HG03280 (cell line): ENCODE results near the gene DPY19L1.
"Not testable (repeated sequence)": the region's sequence is repeated elsewhere in the genome, so short reads cannot be mapped to it uniquely, and the experiment has no call there.

ENCODE experiments used
- ATAC-seq: cut with Tn5 transposase; IDR thresholded peaks from one replicate; pipeline ENCODE4 v1.9.1; 2021; ENCODE audit warnings: mild to moderate bottlenecking, moderate library complexity; ENCODE audit not compliant: unreplicated experiment

DPY19L1 gene

GRCh38 chr7:35035511-35035961, 1.7 kb downstream of the DPY19L1 start:
- ATAC-seq = no peak

DNA sequence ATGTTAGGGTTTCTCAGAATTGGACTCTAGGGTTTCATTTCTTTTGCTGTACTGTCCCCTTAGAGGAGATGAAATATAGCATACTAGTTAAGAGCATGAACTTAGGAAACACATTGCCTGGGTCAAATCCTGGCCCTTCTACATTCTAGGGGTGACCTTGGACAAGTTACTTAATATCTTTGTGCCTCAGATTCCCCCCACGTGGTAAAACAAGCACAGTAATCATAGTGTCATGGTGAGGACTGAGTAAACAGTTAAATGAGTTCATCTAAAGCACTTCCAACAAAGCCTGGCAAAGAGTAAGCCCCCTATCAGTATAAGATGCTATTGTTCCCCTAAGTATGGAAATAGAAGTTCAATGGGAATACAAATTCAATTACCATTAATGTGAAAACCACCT, 5.1 kb downstream of the DPY19L1 start:
- ATAC-seq = no peak

DNA sequence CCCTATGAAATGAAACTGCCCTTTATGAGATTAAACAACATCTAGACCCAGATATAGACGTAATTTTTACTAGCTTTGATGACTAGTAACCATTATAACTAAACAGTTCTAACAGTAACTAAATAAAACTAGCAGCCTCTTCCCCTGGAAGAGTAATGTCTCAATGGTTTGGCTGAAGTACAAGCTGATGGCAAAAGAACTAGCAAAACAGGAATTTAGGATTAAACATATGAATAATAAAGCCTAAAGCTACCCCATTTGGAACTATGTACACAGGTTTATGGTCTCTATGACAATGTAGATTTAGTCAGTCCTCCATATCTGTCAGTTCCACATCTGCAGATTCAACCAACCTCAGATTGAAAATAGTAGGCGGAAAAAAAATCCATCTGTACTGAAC, 6.4 kb downstream of the DPY19L1 start:
- ATAC-seq = no peak

DNA sequence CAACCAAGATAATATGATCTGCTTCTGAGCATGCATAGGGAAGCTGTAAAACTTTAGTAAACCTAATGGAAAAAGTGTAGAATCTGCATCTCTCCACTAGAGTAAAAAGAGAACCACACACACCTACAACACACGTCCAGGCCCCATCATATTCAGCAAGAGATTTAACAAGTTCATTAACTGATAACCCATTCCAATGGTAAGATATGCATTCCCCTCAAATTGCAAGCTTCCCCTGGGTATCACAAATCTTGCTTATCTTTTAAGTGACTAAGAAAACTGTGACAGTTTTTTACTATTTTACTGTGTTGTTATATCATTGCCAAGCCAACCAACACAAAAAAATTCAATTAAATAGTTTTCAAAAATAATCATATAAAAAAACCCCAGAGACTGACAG, 8.0 kb downstream of the DPY19L1 start:
- ATAC-seq = no peak

GRCh38 chr7:35026150-35026549, 11.1 kb downstream of the DPY19L1 start:
- no peak for ATAC-seq

GRCh38 chr7:35025369-35025870, 11.9 kb downstream of the DPY19L1 start:
- ATAC-seq = no peak

- ATAC-seq = no peak
Observed at GRCh38 chr7:35024298-35024697, 13.0 kb downstream of the DPY19L1 start.

GRCh38 chr7:35022725-35023124, 14.6 kb downstream of the DPY19L1 start:
- no peak for ATAC-seq

DNA sequence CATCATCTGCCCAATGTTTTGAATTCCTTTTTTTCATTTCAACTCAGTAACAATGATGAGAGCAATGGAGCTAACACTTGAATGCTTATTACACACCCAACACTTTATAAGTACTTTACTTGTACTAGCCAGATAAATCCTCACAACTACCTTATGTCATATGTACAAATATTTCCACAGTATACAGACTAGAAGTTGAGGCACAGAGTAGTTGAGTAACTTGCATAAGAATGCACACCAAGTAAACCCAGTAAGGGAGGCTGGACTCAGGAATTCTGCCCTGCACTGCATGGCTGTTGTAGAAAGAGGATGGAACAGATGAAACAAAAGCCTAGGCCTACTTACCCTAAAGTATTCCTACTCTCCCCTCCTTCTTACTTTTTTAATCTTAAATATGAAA, 15.8 kb downstream of the DPY19L1 start:
- ATAC-seq = no peak

GRCh38 chr7:35019801-35020200, 17.5 kb downstream of the DPY19L1 start:
- ATAC-seq = no peak

GRCh38 chr7:35019179-35019729, 18.0 kb downstream of the DPY19L1 start:
- ATAC-seq = no peak

DNA sequence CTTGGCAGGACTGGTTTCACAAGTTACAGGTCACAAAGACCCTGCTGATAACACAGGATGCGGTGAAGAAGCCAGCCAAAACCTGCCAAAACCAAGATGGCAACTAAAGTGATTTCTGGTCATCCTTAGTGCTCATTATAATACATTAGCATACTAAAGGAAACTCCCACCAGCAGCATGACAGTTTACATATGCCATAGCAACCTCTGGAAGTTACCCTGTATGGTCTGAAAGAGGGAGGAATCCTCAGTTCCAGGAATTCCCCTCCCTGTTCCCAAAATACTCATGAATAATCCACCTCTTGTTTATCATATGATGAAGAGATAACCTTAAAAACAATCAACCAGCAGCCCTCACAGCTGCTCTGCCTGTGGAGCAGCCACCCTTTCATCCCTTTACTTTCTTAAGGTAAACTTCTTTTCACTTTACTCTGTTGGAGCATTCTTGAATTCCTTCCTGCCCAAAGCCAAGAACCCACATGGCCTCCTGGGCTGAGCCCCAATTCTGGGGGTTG, 21.9 kb downstream of the DPY19L1 start:
- ATAC-seq = no peak

DNA sequence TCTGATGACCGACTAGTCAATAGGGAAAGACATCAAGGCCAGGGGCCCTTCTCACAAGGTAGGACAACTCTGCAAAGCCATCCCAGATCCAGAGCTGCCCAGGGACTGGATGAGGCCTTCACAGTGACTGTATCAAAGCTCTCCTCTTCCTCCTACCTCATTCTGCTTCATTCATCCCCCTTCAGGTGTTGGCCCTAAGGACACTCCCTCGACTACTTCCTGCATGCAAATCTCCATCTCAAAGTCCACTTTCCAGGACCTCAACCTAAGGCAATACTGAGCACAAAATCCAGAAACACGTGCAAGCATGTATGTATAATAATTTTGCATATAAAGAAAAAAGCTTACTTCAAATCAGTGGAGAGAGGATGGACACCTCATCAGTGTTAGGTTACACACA, 25.1 kb downstream of the DPY19L1 start:
- no peak for ATAC-seq

DNA sequence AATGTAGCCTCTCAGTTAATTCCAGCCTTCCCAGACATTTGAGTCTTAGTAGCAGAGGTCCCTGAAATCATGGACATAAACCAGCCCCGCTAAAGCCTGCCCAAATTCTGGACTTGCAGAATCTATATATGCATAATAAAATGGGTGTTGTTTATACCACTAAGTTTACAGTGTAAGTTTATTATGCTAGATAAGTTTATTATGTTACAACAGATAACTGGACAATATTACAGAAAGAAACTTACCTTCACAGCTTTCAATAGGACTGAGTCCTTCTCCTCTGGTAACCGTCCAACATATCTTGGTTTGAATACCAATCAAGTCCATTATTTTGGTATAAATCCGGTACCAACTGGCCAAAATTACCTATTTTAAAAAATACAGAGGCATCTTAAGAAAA, 26.2 kb downstream of the DPY19L1 start:
- ATAC-seq = no peak

GRCh38 chr7:35007768-35008167, 29.5 kb downstream of the DPY19L1 start:
- ATAC-seq = no peak

DNA sequence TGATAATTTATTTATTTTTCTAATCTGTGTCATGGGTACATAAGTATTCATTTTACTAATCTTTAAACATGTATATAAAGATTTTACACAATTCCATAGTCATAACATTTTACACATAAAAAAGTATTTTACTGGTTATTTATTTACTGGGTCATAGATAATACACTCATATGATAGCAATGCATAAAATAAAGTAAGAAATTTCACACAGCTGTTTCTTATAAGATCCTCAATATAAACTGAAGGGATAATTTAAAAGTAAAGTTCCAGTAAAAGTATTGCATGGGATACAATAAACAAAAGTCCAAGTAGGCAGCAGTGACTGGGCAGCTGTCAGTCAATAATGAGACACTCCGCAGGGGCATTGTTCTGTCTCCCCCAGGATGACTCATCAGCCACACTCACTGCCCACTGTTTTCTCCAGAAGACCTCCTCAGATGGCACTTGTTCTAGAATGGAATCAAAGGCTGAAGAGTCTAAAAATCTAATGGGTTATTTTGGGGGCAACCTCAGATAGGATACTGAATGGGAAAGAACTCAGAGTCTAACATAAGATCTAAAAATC, 32.7 kb downstream of the DPY19L1 start:
- no peak for ATAC-seq

DNA sequence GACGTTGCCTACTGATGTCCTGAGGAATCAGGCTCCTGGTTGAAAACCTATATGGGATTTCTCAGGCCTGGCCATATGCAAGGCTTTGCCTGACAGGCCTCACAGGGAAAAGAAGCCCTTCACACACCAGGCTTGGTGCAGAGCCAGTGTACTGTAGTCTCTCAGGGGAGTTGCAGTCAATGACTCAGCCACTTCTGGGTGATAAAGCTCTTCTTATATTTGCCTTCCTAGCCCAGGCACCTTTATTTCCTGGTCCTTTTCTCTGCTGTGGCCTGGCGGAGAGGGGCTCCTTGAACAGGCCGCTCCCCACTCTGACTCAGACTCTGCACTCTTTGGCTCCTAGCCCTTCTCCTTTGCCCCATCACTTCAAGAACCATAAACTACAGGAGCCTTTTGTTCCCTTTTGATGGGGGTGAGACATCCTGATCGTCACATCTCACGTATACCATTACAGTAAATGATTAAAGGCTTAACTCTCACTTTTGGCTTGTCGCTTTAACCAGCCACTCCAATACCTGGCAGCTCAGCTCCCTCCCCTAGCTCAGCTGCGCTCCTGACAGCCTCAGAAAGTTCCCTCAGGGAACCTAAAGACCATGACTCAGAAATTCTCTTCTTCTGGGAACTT, 33.5 kb downstream of the DPY19L1 start:
- ATAC-seq = no peak

GRCh38 chr7:35003177-35003650, 34.1 kb downstream of the DPY19L1 start:
- not testable (repeated sequence) for ATAC-seq

- ATAC-seq = not testable (repeated sequence)
Observed at GRCh38 chr7:34998335-34998734, 39.0 kb downstream of the DPY19L1 start.

GRCh38 chr7:34996423-34997090, 40.7 kb downstream of the DPY19L1 start:
- ATAC-seq = not testable (repeated sequence)

DNA sequence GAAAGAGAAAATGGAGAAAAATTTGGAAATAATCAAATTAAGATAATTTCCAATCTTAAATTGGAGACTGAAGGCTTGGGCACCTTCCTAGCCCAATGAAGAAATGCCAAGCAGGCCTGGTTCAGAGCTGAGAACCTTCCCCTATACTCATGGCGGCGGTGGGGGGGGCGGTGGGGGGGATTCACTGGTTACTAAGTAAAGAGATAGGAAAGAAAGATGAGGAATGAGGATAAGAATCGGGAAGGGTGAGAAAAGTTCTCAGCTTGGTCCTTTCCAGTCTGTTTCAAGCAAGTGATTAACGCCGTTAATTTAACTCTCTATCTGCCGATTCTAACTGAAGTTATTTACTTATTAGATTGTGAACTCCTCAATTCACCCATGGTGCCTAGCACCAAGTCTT, 41.5 kb downstream of the DPY19L1 start:
- ATAC-seq = no peak
